ENCODE measurements around the gene TMPRSS3.

TMPRSS3 gene

GRCh38 chr21:42353623-42354022 is 42.2 kb downstream of the TMPRSS3 start:
- Histone ChIP-seq H3K4me3 (ENCODE audit: low read depth in 1 of 2, low read length in 2 of 2) (no peak overlapping the region), H3K27me3 (ENCODE audit: low read depth, low read length) (peaks cover 4% of the 10 kb centered on the region), H3K27ac (ENCODE audit: low read length) (no peak overlapping the region), H3K9me3 (ENCODE audit: control insufficient read depth in 1 of 2, low read length in 2 of 2) (peaks cover 4 to 11% of the 10 kb centered on the region in 2 donors), H3K4me1 (ENCODE audit: control insufficient read depth in 1 of 2, insufficient read depth in 2 of 2, low read length in 2 of 2) (no peaks in the 10 kb centered on the region), H3K36me3 (ENCODE audit: control insufficient read depth in 1 of 2, insufficient read depth in 2 of 2, low read length in 2 of 2) (no peaks in the 10 kb centered on the region)

DNA sequence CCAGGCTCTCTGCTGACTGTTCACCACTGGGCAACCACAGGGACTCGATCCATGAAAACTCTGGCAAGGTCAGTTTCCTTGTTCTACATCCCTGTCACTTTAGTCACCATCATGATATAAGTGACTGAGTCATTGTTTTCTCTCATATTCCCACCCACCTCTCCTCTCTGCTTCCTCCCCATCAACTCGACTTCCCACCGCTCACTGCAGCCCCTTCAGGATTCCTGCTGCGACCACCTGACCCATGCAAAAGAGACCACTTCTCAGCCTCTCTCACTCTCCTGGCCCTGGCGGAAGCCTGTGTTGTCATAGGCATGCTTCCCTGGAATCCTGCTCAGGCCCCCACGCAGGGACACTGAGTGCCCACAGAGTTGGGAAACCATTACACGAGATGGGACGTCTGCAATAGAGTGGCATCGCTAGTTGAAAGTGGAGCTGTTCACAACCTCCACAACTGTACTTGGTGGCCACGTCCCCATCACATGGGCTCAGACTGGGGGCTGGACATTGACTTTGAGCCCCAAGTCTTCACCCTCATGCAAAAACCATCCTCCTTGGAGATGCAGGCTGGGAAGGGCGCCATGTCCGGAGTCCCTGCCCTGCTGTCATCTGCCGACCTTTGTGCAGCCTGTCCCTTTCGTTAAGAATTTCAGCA is 43.3 kb downstream of the TMPRSS3 start:
- H3K27me3 ChIP-seq (ENCODE audit: low read depth, low read length) = peaks cover 6% of the 10 kb centered on the region
- no peak overlapping the region for H3K4me3 ChIP-seq (ENCODE audit: low read depth in 1 of 2, low read length in 2 of 2)
- H3K4me1 ChIP-seq (ENCODE audit: control insufficient read depth in 1 of 2, insufficient read depth in 2 of 2, low read length in 2 of 2) = no peaks in the 10 kb centered on the region
- no peaks in the 10 kb centered on the region for H3K36me3 ChIP-seq (ENCODE audit: control insufficient read depth in 1 of 2, insufficient read depth in 2 of 2, low read length in 2 of 2)
- H3K9me3 ChIP-seq (ENCODE audit: control insufficient read depth in 1 of 2, low read length in 2 of 2) = peaks cover 4 to 11% of the 10 kb centered on the region in 2 donors
- H3K27ac ChIP-seq (ENCODE audit: low read length) = no peak overlapping the region

GRCh38 chr21:42351626-42352440 is 44.0 kb downstream of the TMPRSS3 start:
- no peak overlapping the region for H3K27ac ChIP-seq (ENCODE audit: low read length)
- H3K4me1 ChIP-seq (ENCODE audit: control insufficient read depth in 1 of 2, insufficient read depth in 2 of 2, low read length in 2 of 2) = no peaks in the 10 kb centered on the region
- H3K27me3 ChIP-seq (ENCODE audit: low read depth, low read length) = peaks cover 6% of the 10 kb centered on the region
- peaks cover 4 to 10% of the 10 kb centered on the region in 2 donors for H3K9me3 ChIP-seq (ENCODE audit: control insufficient read depth in 1 of 2, low read length in 2 of 2)
- H3K4me3 ChIP-seq (ENCODE audit: low read depth in 1 of 2, low read length in 2 of 2) = no peak overlapping the region
- H3K36me3 ChIP-seq (ENCODE audit: control insufficient read depth in 1 of 2, insufficient read depth in 2 of 2, low read length in 2 of 2) = no peaks in the 10 kb centered on the region

GRCh38 chr21:42350927-42351426 is 44.9 kb downstream of the TMPRSS3 start, which contains the start of gene TFF2:
Gene TFF2 (minus strand): TSS chr21:42350994. CDS start chr21:42350957, 37 bp downstream.
- Histone ChIP-seq H3K4me1 (ENCODE audit: control insufficient read depth in 1 of 2, insufficient read depth in 2 of 2, low read length in 2 of 2) (no peaks in the 10 kb centered on the region), H3K27ac (ENCODE audit: low read length) (no peak within 1 kb of the TSS), H3K4me3 (ENCODE audit: low read depth in 1 of 2, low read length in 2 of 2) (no peak within 1 kb of the TSS), H3K9me3 (ENCODE audit: control insufficient read depth in 1 of 2, low read length in 2 of 2) (peaks cover 4 to 6% of the 10 kb centered on the region in 2 donors), H3K27me3 (ENCODE audit: low read depth, low read length) (peaks cover 6% of the 10 kb centered on the region), H3K36me3 (ENCODE audit: control insufficient read depth in 1 of 2, insufficient read depth in 2 of 2, low read length in 2 of 2) (no peaks in the 10 kb centered on the region)

GRCh38 chr21:42350318-42350910 is 45.4 kb downstream of the TMPRSS3 start:
- Histone ChIP-seq H3K4me1 (ENCODE audit: control insufficient read depth in 1 of 2, insufficient read depth in 2 of 2, low read length in 2 of 2) (no peaks in the 10 kb centered on the region), H3K36me3 (ENCODE audit: control insufficient read depth in 1 of 2, insufficient read depth in 2 of 2, low read length in 2 of 2) (no peaks in the 10 kb centered on the region), H3K27ac (ENCODE audit: low read length) (no peak overlapping the region), H3K4me3 (ENCODE audit: low read depth in 1 of 2, low read length in 2 of 2) (no peak overlapping the region), H3K27me3 (ENCODE audit: low read depth, low read length) (peaks cover 6% of the 10 kb centered on the region), H3K9me3 (ENCODE audit: control insufficient read depth in 1 of 2, low read length in 2 of 2) (peaks cover under 1 to 4% of the 10 kb centered on the region in 2 donors)

GRCh38 chr21:42349420-42350317 is 46.2 kb downstream of the TMPRSS3 start:
- no peak overlapping the region for H3K4me3 ChIP-seq (ENCODE audit: low read depth in 1 of 2, low read length in 2 of 2)
- H3K36me3 ChIP-seq (ENCODE audit: control insufficient read depth in 1 of 2, insufficient read depth in 2 of 2, low read length in 2 of 2) = no peaks in the 10 kb centered on the region
- H3K27ac ChIP-seq (ENCODE audit: low read length) = no peak overlapping the region
- peaks cover 6% of the 10 kb centered on the region for H3K27me3 ChIP-seq (ENCODE audit: low read depth, low read length)
- H3K4me1 ChIP-seq (ENCODE audit: control insufficient read depth in 1 of 2, insufficient read depth in 2 of 2, low read length in 2 of 2) = no peaks in the 10 kb centered on the region
- H3K9me3 ChIP-seq (ENCODE audit: control insufficient read depth in 1 of 2, low read length in 2 of 2) = peaks cover 0 to 4% of the 10 kb centered on the region in 2 donors

- peaks cover 6% of the 10 kb centered on the region for H3K27me3 ChIP-seq (ENCODE audit: low read depth, low read length)
- H3K4me3 ChIP-seq (ENCODE audit: low read depth in 1 of 2, low read length in 2 of 2) = no peak overlapping the region
- no peak overlapping the region for H3K27ac ChIP-seq (ENCODE audit: low read length)
- no peaks in the 10 kb centered on the region for H3K36me3 ChIP-seq (ENCODE audit: control insufficient read depth in 1 of 2, insufficient read depth in 2 of 2, low read length in 2 of 2)
- no peaks in the 10 kb centered on the region for H3K9me3 ChIP-seq (ENCODE audit: control insufficient read depth in 1 of 2, low read length in 2 of 2)
- H3K4me1 ChIP-seq (ENCODE audit: control insufficient read depth in 1 of 2, insufficient read depth in 2 of 2, low read length in 2 of 2) = no peaks in the 10 kb centered on the region
Measured at GRCh38 chr21:42348762-42349161, 47.1 kb downstream of the TMPRSS3 start.

DNA sequence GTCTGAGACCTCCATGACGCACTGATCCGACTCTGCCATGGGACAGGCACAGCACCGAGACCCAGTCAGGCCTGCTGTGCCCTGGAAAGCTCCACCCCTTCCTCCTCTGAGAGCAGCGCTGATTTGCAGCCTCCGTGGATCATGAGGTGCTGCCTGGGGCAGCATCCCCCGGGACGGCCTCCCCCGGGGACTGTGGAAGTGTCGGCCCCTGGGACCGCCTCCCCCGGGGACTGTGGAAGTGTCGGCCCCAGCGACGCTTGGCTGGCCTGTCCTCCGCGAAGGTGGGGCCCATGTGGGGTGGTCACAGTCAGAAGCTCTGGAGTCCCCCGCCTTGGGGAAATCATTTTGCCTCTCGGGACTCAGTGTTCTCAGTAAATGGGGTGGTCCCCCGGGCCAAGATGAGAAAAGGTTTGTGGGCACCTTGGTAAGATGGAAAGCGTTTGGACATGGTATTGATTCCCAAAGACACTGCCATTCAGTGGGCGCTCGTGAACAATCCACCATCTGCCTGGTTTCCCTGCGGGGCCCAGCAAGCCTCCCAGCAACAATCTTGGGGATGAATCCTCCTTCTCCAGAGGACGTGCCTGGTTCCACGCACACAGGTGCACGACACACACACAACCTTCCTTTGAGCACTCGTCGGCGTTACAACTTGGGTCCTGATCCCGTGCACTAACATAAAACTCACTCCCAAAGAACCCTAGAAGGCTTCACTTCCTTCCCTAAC is 48.1 kb downstream of the TMPRSS3 start:
- Histone ChIP-seq H3K27me3 (ENCODE audit: low read depth, low read length) (peaks cover 6% of the 10 kb centered on the region), H3K36me3 (ENCODE audit: control insufficient read depth in 1 of 2, insufficient read depth in 2 of 2, low read length in 2 of 2) (no peaks in the 10 kb centered on the region), H3K9me3 (ENCODE audit: control insufficient read depth in 1 of 2, low read length in 2 of 2) (no peaks in the 10 kb centered on the region), H3K27ac (ENCODE audit: low read length) (no peak overlapping the region), H3K4me1 (ENCODE audit: control insufficient read depth in 1 of 2, insufficient read depth in 2 of 2, low read length in 2 of 2) (no peaks in the 10 kb centered on the region), H3K4me3 (ENCODE audit: low read depth in 1 of 2, low read length in 2 of 2) (no peak overlapping the region)

DNA sequence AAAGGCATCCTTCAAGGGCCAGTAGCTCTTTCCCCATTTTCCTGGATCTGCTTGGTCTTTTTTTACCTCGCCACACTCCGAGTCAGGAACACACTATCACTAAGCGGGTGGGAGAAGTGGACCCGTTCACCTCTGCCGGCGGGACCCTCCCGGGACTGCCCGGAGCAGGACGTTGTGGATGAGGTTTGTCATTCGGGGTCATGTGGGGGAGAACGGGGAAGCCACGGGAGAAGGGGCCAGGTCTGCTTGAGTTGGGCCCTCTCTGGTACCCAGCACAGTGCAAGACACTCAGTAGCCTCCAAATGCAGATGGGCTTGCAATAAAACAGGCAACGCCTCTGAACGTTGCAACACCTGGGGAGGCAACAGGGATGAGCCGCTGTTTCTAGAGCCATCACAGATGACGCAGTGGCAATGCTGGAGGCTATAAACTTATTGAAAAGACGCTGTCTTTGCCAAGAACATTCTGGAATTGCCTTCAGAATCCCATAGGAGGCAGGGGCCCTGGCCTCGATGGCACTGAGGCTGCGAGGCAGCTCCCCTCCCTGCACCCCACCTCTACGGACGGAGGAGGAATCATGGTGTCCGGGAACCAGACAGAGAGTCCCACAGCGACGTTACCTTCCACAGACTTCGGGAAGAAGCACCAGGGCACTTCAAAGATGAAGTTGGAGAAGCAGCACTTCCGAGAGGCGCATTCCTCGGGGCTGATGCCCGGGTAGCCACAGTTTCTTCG is 48.8 kb downstream of the TMPRSS3 start:
- Histone ChIP-seq H3K27me3 (ENCODE audit: low read depth, low read length) (peaks cover 6% of the 10 kb centered on the region), H3K4me3 (ENCODE audit: low read depth in 1 of 2, low read length in 2 of 2) (no peak overlapping the region), H3K9me3 (ENCODE audit: control insufficient read depth in 1 of 2, low read length in 2 of 2) (no peaks in the 10 kb centered on the region)

DNA sequence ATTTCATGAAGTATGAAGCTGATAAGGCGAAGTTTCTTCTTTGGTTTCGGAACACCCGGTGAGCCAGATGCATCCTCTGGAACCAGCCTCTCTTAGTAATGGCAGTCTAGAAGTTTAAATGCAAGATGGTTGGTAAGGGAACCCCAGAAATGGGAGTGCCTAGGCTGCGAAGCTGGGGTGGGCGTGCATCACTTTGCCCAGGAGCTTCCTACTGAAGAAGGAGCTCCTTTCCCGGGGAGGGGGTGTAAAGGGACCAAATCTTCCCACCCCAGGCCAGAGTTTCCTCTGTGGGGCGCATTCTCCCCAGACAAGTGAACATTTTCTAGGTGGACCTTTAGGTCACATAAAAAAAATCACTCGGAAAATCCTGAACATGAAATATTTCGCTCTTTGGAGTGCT is 49.4 kb downstream of the TMPRSS3 start:
- H3K27ac ChIP-seq (ENCODE audit: low read length) = no peak overlapping the region

More for the DNA sequence above, 48.8 kb downstream of the TMPRSS3 start:
- H3K36me3 ChIP-seq (ENCODE audit: control insufficient read depth in 1 of 2, insufficient read depth in 2 of 2, low read length in 2 of 2) = no peaks in the 10 kb centered on the region
- no peak overlapping the region for H3K27ac ChIP-seq (ENCODE audit: low read length)
- no peaks in the 10 kb centered on the region for H3K4me1 ChIP-seq (ENCODE audit: control insufficient read depth in 1 of 2, insufficient read depth in 2 of 2, low read length in 2 of 2)

More for the DNA sequence above, 49.4 kb downstream of the TMPRSS3 start:
- Histone ChIP-seq H3K27me3 (ENCODE audit: low read depth, low read length) (peaks cover 6% of the 10 kb centered on the region), H3K4me3 (ENCODE audit: low read depth in 1 of 2, low read length in 2 of 2) (no peak overlapping the region), H3K4me1 (ENCODE audit: control insufficient read depth in 1 of 2, insufficient read depth in 2 of 2, low read length in 2 of 2) (no peaks in the 10 kb centered on the region), H3K9me3 (ENCODE audit: control insufficient read depth in 1 of 2, low read length in 2 of 2) (no peaks in the 10 kb centered on the region), H3K36me3 (ENCODE audit: control insufficient read depth in 1 of 2, insufficient read depth in 2 of 2, low read length in 2 of 2) (no peaks in the 10 kb centered on the region)

Measured in muscle layer of duodenum (tissue), 2 donors.